Measurements from ENCODE around the gene IFT80. TPM values are rescaled to one million over a fixed set of nuclear protein-coding genes. Genes with fewer than 3 reads are reported as not detected.

Gene IFT80
- total and polyA plus RNA-seq, 2 experiments from 2014 or later = 14.1 to 33.0 TPM

DNA sequence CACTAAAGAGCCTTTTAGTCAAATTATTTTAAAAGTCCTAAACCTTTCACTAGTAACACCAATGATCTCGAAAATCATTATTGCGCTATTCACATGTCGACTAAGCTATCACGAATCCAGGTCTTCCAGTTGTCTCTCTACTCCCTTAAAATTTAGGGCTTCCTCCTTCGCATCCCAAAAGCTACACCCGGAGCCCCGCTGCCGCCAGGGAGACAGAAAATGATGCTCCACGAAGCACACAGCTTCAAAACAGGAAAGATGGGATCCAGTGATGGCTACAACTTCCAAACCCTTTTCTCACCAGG lies 253 bp downstream of the IFT80 start:
- Mint-ChIP-seq H3K4me3 (peak overlapping the region; percentile 98), H3K27ac (peak overlapping the region; percentile 98), H3K4me1 (peaks cover 21% of the 10 kb centered on the region), H3K36me3 (ENCODE audit: low read depth) (peaks cover 22% of the 10 kb centered on the region), H3K9me3 (peaks cover 4% of the 10 kb centered on the region; the same call in 1 of the 3 replicates), H3K27me3 (ENCODE audit: insufficient read depth, low read depth, poor library complexity) (peaks cover 18% of the 10 kb centered on the region)
- peaks cover 14% of the 10 kb centered on the region; the same call in 1 of the 2 replicates for H3K4me1 ChIP-seq (ENCODE audit: insufficient read depth)
- H3K9me2 ChIP-seq (ENCODE audit: insufficient read depth) = no peaks in the 10 kb centered on the region
- H3K4me2 ChIP-seq = peak overlapping the region; percentile 76
- H2AFZ ChIP-seq = no peak overlapping the region
- peak overlapping the region; percentile 60 for H3K4me3 ChIP-seq
- H3K27ac ChIP-seq (ENCODE audit: low read depth) = peak overlapping the region; percentile 65
- TF ChIP-seq, protein P1, sequence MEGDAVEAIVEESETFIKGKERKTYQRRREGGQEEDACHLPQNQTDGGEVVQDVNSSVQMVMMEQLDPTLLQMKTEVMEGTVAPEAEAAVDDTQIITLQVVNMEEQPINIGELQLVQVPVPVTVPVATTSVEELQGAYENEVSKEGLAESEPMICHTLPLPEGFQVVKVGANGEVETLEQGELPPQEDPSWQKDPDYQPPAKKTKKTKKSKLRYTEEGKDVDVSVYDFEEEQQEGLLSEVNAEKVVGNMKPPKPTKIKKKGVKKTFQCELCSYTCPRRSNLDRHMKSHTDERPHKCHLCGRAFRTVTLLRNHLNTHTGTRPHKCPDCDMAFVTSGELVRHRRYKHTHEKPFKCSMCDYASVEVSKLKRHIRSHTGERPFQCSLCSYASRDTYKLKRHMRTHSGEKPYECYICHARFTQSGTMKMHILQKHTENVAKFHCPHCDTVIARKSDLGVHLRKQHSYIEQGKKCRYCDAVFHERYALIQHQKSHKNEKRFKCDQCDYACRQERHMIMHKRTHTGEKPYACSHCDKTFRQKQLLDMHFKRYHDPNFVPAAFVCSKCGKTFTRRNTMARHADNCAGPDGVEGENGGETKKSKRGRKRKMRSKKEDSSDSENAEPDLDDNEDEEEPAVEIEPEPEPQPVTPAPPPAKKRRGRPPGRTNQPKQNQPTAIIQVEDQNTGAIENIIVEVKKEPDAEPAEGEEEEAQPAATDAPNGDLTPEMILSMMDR (conservative IDR thresholded peaks at IDR 0.05; ENCODE audit: low read depth in 2 of 2) = no peak
- TF ChIP-seq POLR2AphosphoS5 (IDR thresholded peaks at IDR 0.05; ENCODE audit: low read depth) (no peak), ZNF331 (CRISPR knock-in tag; IDR thresholded peaks at IDR 0.05; ENCODE audit: low read depth) (no peak)
- peaks cover 25% of the 10 kb centered on the region for H4K20me1 ChIP-seq (replicated peaks; ENCODE audit: insufficient read depth)
- H3F3A ChIP-seq (replicated peaks; ENCODE audit: low read depth) = no peaks in the 10 kb centered on the region
- ATAC-seq (no peak), DNase-seq (ENCODE audit: low spot score) (no peak)
- no peaks in the 10 kb centered on the region for H3K27me3 ChIP-seq (ENCODE audit: insufficient read depth)
- no peaks in the 10 kb centered on the region; the same call in 1 of the 2 replicates for H3K36me3 ChIP-seq (ENCODE audit: insufficient read depth)
- H3K79me2 ChIP-seq (replicated peaks; ENCODE audit: insufficient read depth) = peaks cover 66% of the 10 kb centered on the region

DNA sequence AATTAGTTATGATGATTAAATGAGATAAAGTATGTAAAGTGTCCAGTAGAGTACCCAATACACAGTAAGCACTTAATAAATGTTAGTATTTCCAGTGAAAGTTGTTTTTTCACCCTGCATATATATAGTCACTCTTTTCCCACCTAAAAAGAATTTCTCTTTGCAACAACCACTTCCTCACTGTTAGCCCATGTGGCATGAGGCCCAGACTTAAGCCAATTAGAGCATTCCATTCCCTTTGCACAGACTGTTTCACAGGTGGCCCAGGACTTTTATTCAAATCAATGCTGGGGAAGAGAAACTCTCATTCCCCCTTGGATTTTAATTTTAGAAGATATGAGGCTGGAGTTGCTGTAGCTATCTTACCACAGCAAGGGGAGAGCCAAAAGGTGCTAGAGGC lies 3.7 kb downstream of the IFT80 start:
- no peaks in the 10 kb centered on the region for H3K27me3 ChIP-seq (ENCODE audit: insufficient read depth)
- no peaks in the 10 kb centered on the region for H3F3A ChIP-seq (replicated peaks; ENCODE audit: low read depth)
- Mint-ChIP-seq H3K4me1 (no peaks in the 10 kb centered on the region), H3K27ac (no peak overlapping the region), H3K27me3 (ENCODE audit: insufficient read depth, low read depth, poor library complexity) (peaks cover 14% of the 10 kb centered on the region), H3K36me3 (ENCODE audit: low read depth) (peaks cover 7% of the 10 kb centered on the region; the same call in 2 of the 3 replicates), H3K4me3 (no peak overlapping the region), H3K9me3 (peaks cover 4% of the 10 kb centered on the region; the same call in 1 of the 3 replicates)
- H4K20me1 ChIP-seq (replicated peaks; ENCODE audit: insufficient read depth) = no peaks in the 10 kb centered on the region; the same call in 1 of the 2 replicates
- H3K36me3 ChIP-seq (ENCODE audit: insufficient read depth) = no peaks in the 10 kb centered on the region
- no peak overlapping the region for H3K4me2 ChIP-seq
- no peak overlapping the region for H3K4me3 ChIP-seq
- no peak for DNase-seq (ENCODE audit: low spot score)
- H3K9me2 ChIP-seq (ENCODE audit: insufficient read depth) = no peaks in the 10 kb centered on the region
- H3K27ac ChIP-seq (ENCODE audit: low read depth) = no peak overlapping the region
- ATAC-seq = no peak
- H3K79me2 ChIP-seq (replicated peaks; ENCODE audit: insufficient read depth) = peaks cover 39% of the 10 kb centered on the region
- H2AFZ ChIP-seq = no peak overlapping the region
- TF ChIP-seq ZNF114 (CRISPR knock-in tag; IDR thresholded peaks at IDR 0.05) = no peak
- TF ChIP-seq, protein P2, sequence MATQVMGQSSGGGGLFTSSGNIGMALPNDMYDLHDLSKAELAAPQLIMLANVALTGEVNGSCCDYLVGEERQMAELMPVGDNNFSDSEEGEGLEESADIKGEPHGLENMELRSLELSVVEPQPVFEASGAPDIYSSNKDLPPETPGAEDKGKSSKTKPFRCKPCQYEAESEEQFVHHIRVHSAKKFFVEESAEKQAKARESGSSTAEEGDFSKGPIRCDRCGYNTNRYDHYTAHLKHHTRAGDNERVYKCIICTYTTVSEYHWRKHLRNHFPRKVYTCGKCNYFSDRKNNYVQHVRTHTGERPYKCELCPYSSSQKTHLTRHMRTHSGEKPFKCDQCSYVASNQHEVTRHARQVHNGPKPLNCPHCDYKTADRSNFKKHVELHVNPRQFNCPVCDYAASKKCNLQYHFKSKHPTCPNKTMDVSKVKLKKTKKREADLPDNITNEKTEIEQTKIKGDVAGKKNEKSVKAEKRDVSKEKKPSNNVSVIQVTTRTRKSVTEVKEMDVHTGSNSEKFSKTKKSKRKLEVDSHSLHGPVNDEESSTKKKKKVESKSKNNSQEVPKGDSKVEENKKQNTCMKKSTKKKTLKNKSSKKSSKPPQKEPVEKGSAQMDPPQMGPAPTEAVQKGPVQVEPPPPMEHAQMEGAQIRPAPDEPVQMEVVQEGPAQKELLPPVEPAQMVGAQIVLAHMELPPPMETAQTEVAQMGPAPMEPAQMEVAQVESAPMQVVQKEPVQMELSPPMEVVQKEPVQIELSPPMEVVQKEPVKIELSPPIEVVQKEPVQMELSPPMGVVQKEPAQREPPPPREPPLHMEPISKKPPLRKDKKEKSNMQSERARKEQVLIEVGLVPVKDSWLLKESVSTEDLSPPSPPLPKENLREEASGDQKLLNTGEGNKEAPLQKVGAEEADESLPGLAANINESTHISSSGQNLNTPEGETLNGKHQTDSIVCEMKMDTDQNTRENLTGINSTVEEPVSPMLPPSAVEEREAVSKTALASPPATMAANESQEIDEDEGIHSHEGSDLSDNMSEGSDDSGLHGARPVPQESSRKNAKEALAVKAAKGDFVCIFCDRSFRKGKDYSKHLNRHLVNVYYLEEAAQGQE (IDR thresholded peaks at IDR 0.05; ENCODE audit: unreplicated experiment) = no peak
- no peak for TF ChIP-seq JUNB (IDR thresholded peaks at IDR 0.05; ENCODE audit: unreplicated experiment)
- TF ChIP-seq EZH2phosphoT487 (IDR thresholded peaks at IDR 0.05; ENCODE audit: unreplicated experiment) = no peak
- no peak for TF ChIP-seq NANOG (IDR thresholded peaks at IDR 0.05; ENCODE audit: borderline replicate concordance)
- no peak for TF ChIP-seq CREB1 (CRISPR knock-in tag; IDR thresholded peaks at IDR 0.05; ENCODE audit: low read depth)
- no peak for TF ChIP-seq EZH2 (IDR thresholded peaks at IDR 0.05; ENCODE audit: low read depth, unreplicated experiment)
- no peak for TF ChIP-seq POLR2AphosphoS5 (IDR thresholded peaks at IDR 0.05; ENCODE audit: low read depth)
- TF ChIP-seq, protein P3, sequence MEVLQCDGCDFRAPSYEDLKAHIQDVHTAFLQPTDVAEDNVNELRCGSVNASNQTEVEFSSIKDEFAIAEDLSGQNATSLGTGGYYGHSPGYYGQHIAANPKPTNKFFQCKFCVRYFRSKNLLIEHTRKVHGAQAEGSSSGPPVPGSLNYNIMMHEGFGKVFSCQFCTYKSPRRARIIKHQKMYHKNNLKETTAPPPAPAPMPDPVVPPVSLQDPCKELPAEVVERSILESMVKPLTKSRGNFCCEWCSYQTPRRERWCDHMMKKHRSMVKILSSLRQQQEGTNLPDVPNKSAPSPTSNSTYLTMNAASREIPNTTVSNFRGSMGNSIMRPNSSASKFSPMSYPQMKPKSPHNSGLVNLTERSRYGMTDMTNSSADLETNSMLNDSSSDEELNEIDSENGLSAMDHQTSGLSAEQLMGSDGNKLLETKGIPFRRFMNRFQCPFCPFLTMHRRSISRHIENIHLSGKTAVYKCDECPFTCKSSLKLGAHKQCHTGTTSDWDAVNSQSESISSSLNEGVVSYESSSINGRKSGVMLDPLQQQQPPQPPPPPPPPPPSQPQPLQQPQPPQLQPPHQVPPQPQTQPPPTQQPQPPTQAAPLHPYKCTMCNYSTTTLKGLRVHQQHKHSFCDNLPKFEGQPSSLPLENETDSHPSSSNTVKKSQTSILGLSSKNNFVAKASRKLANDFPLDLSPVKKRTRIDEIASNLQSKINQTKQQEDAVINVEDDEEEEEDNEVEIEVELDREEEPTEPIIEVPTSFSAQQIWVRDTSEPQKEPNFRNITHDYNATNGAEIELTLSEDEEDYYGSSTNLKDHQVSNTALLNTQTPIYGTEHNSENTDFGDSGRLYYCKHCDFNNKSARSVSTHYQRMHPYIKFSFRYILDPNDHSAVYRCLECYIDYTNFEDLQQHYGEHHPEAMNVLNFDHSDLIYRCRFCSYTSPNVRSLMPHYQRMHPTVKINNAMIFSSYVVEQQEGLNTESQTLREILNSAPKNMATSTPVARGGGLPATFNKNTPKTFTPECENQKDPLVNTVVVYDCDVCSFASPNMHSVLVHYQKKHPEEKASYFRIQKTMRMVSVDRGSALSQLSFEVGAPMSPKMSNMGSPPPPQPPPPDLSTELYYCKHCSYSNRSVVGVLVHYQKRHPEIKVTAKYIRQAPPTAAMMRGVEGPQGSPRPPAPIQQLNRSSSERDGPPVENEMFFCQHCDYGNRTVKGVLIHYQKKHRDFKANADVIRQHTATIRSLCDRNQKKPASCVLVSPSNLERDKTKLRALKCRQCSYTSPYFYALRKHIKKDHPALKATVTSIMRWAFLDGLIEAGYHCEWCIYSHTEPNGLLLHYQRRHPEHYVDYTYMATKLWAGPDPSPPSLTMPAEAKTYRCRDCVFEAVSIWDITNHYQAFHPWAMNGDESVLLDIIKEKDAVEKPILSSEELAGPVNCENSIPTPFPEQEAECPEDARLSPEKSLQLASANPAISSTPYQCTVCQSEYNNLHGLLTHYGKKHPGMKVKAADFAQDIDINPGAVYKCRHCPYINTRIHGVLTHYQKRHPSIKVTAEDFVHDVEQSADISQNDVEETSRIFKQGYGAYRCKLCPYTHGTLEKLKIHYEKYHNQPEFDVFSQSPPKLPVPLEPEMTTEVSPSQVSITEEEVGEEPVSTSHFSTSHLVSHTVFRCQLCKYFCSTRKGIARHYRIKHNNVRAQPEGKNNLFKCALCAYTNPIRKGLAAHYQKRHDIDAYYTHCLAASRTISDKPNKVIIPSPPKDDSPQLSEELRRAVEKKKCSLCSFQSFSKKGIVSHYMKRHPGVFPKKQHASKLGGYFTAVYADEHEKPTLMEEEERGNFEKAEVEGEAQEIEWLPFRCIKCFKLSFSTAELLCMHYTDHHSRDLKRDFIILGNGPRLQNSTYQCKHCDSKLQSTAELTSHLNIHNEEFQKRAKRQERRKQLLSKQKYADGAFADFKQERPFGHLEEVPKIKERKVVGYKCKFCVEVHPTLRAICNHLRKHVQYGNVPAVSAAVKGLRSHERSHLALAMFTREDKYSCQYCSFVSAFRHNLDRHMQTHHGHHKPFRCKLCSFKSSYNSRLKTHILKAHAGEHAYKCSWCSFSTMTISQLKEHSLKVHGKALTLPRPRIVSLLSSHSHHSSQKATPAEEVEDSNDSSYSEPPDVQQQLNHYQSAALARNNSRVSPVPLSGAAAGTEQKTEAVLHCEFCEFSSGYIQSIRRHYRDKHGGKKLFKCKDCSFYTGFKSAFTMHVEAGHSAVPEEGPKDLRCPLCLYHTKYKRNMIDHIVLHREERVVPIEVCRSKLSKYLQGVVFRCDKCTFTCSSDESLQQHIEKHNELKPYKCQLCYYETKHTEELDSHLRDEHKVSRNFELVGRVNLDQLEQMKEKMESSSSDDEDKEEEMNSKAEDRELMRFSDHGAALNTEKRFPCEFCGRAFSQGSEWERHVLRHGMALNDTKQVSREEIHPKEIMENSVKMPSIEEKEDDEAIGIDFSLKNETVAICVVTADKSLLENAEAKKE (CRISPR knock-in tag; IDR thresholded peaks at IDR 0.05) = no peak
- TF ChIP-seq ZNF331 (CRISPR knock-in tag; IDR thresholded peaks at IDR 0.05; ENCODE audit: low read depth) = no peak
- no peaks in the 10 kb centered on the region for H3K4me1 ChIP-seq (ENCODE audit: insufficient read depth)

All from GM23338 (cell line).